CD14-positive monocyte (primary cell): Measurements from ENCODE around the gene TNNI3K. TPM values are rescaled to one million over a fixed set of nuclear protein-coding genes. Genes with fewer than 3 reads are reported as not detected.

Source experiments
- DNase-seq, 3 donors: peaks; one replicate each; pipeline ENCODE4 v3.0.0-alpha.2; 2011 to 2022
- H2AFZ ChIP-seq: 2 replicates; pipeline ENCODE4 v1.6.0; 2012; ENCODE audit warnings: mild to moderate bottlenecking, low read depth, low read length, inconsistent platforms; ENCODE audit not compliant: insufficient read depth, poor library complexity, severe bottlenecking
- H3K27ac ChIP-seq, 2 donors: 1 replicate in 1 of 2; 2 replicates in 1 of 2; pipeline ENCODE4 v1.5.1; 2012 to 2013; ENCODE audit warnings: low read length in 2 of 2, control low read depth in 1 of 2, inconsistent platforms in 1 of 2, low read depth in 1 of 2, mild to moderate bottlenecking in 1 of 2
- H3K27me3 ChIP-seq, 2 donors: one replicate each; pipeline versions ENCODE4 v1.6.0 to v1.6.1; 2011 to 2013; ENCODE audit warnings: low read length in 2 of 2; ENCODE audit not compliant: control insufficient read depth in 2 of 2, insufficient read depth in 2 of 2
- H3K36me3 ChIP-seq, 2 donors: replicated peaks in 1 of 2; 1 replicate in 1 of 2; 2 replicates in 1 of 2; pipeline versions ENCODE4 v1.5.1 to v1.6.1; 2012 to 2013; ENCODE audit warnings: low read length in 2 of 2, control low read depth in 1 of 2, inconsistent platforms in 1 of 2, mild to moderate bottlenecking in 1 of 2; ENCODE audit not compliant: insufficient read depth in 2 of 2, control insufficient read depth in 1 of 2
- H3K4me1 ChIP-seq, 2 donors: 1 replicate in 1 of 2; 2 replicates in 1 of 2; pipeline versions ENCODE4 v1.5.1 to v1.6.1; 2012 to 2013; ENCODE audit warnings: low read length in 2 of 2, control low read depth in 1 of 2, inconsistent platforms in 1 of 2, mild to moderate bottlenecking in 1 of 2, moderate library complexity in 1 of 2; ENCODE audit not compliant: insufficient read depth in 2 of 2, control insufficient read depth in 1 of 2
- H3K4me2 ChIP-seq: replicated peaks from 2 replicates; pipeline ENCODE3; 2012; ENCODE audit warnings: low read length, moderate library complexity, mild to moderate bottlenecking; ENCODE audit not compliant: poor library complexity, severe bottlenecking; ENCODE audit errors: extremely low read depth
- H3K4me3 ChIP-seq, 3 experiments: fragments of 200-600 bp in 1 of 3; sonication (generic) in 1 of 3; replicated peaks in 1 of 3; 1 replicate in 2 of 3; 2 replicates in 1 of 3; pipeline ENCODE4 v1.5.1; 2011 to 2013; ENCODE audit warnings: low read length in 3 of 3, mild to moderate bottlenecking in 3 of 3, control low read depth in 2 of 3, low read depth in 2 of 3, inconsistent platforms in 1 of 3, moderate library complexity in 1 of 3
- H3K79me2 ChIP-seq: 2 replicates; pipeline ENCODE4 v1.6.0; 2012; ENCODE audit warnings: mild to moderate bottlenecking, control low read depth, inconsistent platforms, low read length, moderate library complexity; ENCODE audit not compliant: insufficient read depth
- H3K9ac ChIP-seq: 2 replicates; pipeline ENCODE4 v1.6.0; 2017; ENCODE audit warnings: low read length, mild to moderate bottlenecking; ENCODE audit not compliant: insufficient read depth, poor library complexity, severe bottlenecking
- H3K9me3 ChIP-seq, 2 donors: replicated peaks in 1 of 2; 1 replicate in 1 of 2; 2 replicates in 1 of 2; pipeline versions ENCODE4 v1.5.1 to v1.6.1; 2012 to 2013; ENCODE audit warnings: low read length in 2 of 2, control low read depth in 1 of 2; ENCODE audit not compliant: control insufficient read depth in 1 of 2, insufficient read depth in 1 of 2
- H4K20me1 ChIP-seq: 2 replicates; pipeline ENCODE4 v1.6.0; 2012; ENCODE audit warnings: mild to moderate bottlenecking, low read length, control low read depth, moderate library complexity; ENCODE audit not compliant: insufficient read depth
- H3K27ac Mint-ChIP-seq, 7 donors: one replicate each; pipeline ENCODE4 v1.8.0; 2020; ENCODE audit warnings: mild to moderate bottlenecking in 7 of 7, mixed read lengths in 7 of 7, moderate library complexity in 6 of 7, inconsistent platforms in 2 of 7
- H3K27me3 Mint-ChIP-seq, 3 donors: one replicate each; pipeline ENCODE4 v1.8.0; 2021 to 2022; ENCODE audit warnings: low read depth in 3 of 3, mild to moderate bottlenecking in 3 of 3, mixed read lengths in 3 of 3, moderate library complexity in 3 of 3, inconsistent platforms in 1 of 3
- H3K36me3 Mint-ChIP-seq, 2 donors: one replicate each; pipeline ENCODE4 v1.8.0; 2020; ENCODE audit warnings: mixed read lengths in 2 of 2, inconsistent platforms in 1 of 2, mild to moderate bottlenecking in 1 of 2
- H3K4me1 Mint-ChIP-seq: one replicate; pipeline ENCODE4 v1.8.0; 2020; ENCODE audit warnings: mild to moderate bottlenecking, mixed read lengths
- H3K4me3 Mint-ChIP-seq, 2 donors: one replicate each; pipeline ENCODE4 v1.8.0; 2020; ENCODE audit warnings: mild to moderate bottlenecking in 2 of 2, mixed read lengths in 2 of 2, moderate library complexity in 1 of 2
- H3K9me3 Mint-ChIP-seq, 7 donors: one replicate each; pipeline ENCODE4 v1.8.0; 2020 to 2022; ENCODE audit warnings: mixed read lengths in 7 of 7, mild to moderate bottlenecking in 6 of 7, moderate library complexity in 6 of 7, inconsistent platforms in 2 of 7
- CTCF ChIP-seq: fragments of 200-600 bp; IDR thresholded peaks from one replicate; pipeline ENCODE4 v1.8.0; 2022; ENCODE audit warnings: antibody characterized with exemption, mild to moderate bottlenecking
- WGBS: methylation state at CpG from one replicate; pipeline ENCODE4 v1.1.5; 2013; ENCODE audit warnings: missing lambda C conversion rate; ENCODE audit not compliant: insufficient coverage; 5-methylcytosine and 5-hydroxymethylcytosine counted together
- intact Hi-C, 2 donors: fragments of 100-400 bp; cut with micrococcal nuclease; formaldehyde crosslinking; loops; one replicate each; pipeline versions ENCODE4 v1.15.0 to v1.15.1; 2023
- polyA plus RNA-seq, 3 donors: library from polyadenylated mRNA; depleted of rRNA in 1 of 3; unstranded in 2 of 3; stranded (reverse) in 1 of 3; fragments of 300-500 nt in 2 of 3; fragments of >200 nt in 1 of 3; fragmentation: Illumina TruSeq in 2 of 3; gene quantifications; 1 replicate in 2 of 3; 2 replicates in 1 of 3; pipeline ENCODE4 v1.2.3, GENCODE V29; 2012 to 2021

The TNNI3K gene
- polyA plus RNA-seq, 3 donors = 0.51 TPM; not detected in 2

DNA sequence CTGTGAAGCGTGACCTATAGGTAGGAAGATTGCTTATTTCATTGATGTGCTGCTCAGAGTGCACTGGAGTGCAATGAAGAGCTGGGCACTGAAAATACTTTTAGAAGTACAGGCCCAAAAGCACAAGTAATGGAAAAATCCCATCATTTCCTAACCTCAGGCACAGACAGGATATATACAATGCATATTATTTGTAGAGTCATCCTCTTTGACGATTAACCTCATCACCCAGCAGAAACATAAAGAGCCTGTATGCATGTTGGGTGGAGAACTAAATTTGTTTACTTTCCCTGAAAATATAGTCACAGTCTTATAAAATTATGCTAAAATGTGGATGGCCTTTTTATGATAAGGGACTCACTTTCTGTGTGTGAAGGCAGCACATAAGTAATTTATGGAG, 98.1 kb downstream of the TNNI3K start:
- no peak overlapping the region for H3K4me3 ChIP-seq
- no peak for DNase-seq
- Mint-ChIP-seq H3K4me3 (no peak overlapping the region), H3K27me3 (no peaks in the 10 kb centered on the region), H3K36me3 (no peaks in the 10 kb centered on the region), H3K27ac (no peak overlapping the region), H3K4me1 (no peaks in the 10 kb centered on the region), H3K9me3 (peaks cover 0 to 5% (median 2%) of the 10 kb centered on the region in 7 donors)
- H3K9me3 ChIP-seq = no peaks in the 10 kb centered on the region
- H3K27me3 ChIP-seq = no peaks in the 10 kb centered on the region
- H2AFZ ChIP-seq = no peak overlapping the region
- no peak overlapping the region for H3K9ac ChIP-seq
- intact Hi-C loops = no loop called here
- H3K36me3 ChIP-seq = no peaks in the 10 kb centered on the region
- no peaks in the 10 kb centered on the region for H4K20me1 ChIP-seq
- no peak overlapping the region for H3K4me2 ChIP-seq
- no peak overlapping the region for H3K27ac ChIP-seq
- H3K4me1 ChIP-seq = no peaks in the 10 kb centered on the region
- TF ChIP-seq CTCF = no peak
- no CpG with 5 or more reads among the region's 2 CpGs for WGBS
- no peaks in the 10 kb centered on the region for H3K79me2 ChIP-seq

GRCh38 chr1:74334147-74334546, 99.0 kb downstream of the TNNI3K start:
- H3K27me3 Mint-ChIP-seq = no peaks in the 10 kb centered on the region
- H3K36me3 Mint-ChIP-seq = no peaks in the 10 kb centered on the region
- Histone ChIP-seq H4K20me1 (no peaks in the 10 kb centered on the region), H3K9ac (no peak overlapping the region), H3K4me3 (no peak overlapping the region), H3K27me3 (no peaks in the 10 kb centered on the region), H3K79me2 (no peaks in the 10 kb centered on the region), H2AFZ (no peak overlapping the region), H3K27ac (no peak overlapping the region), H3K4me2 (no peak overlapping the region), H3K4me1 (no peaks in the 10 kb centered on the region), H3K36me3 (no peaks in the 10 kb centered on the region), H3K9me3 (no peaks in the 10 kb centered on the region)
- TF ChIP-seq CTCF = no peak
- H3K4me1 Mint-ChIP-seq = no peaks in the 10 kb centered on the region
- H3K27ac Mint-ChIP-seq = no peak overlapping the region
- intact Hi-C loops = no loop called here
- no peak for DNase-seq
- H3K9me3 Mint-ChIP-seq = peaks cover 0 to 6% (median 3%) of the 10 kb centered on the region in 7 donors
- no peak overlapping the region for H3K4me3 Mint-ChIP-seq
